T-helper 2 cell treated with Interferon-gamma antibody and Interleukin-4, amounts not matched to agents 100 ng/mL and 5 ng/mL, for 36 hours (primary cell): ENCODE measurements around the gene LACTBL1. TPM values are rescaled to one million over a fixed set of nuclear protein-coding genes. Genes with fewer than 3 reads are reported as not detected.
"Not testable (repeated sequence)": the region's sequence is repeated elsewhere in the genome, so short reads cannot be mapped to it uniquely, and the experiment has no call there.

Experiments
- intact Hi-C: fragments of 100-400 bp; cut with micrococcal nuclease; formaldehyde crosslinking; loops from one replicate; pipeline ENCODE4 v1.15.1; 2023
- total RNA-seq: library from RNA; stranded (reverse); gene quantifications from 2 replicates; pipeline ENCODE4 v1.2.3, GENCODE V29; 2022

Gene LACTBL1
- not detected in 2 replicates for total RNA-seq

- intact Hi-C loops, result no loop called here
These were observed at the start of gene LACTBL1 for GRCh38 chr1:22972760-22973159. Gene LACTBL1, minus strand, starts transcription at chr1:22972866. Its CDS starts 550 bp downstream, at chr1:22972316.

- intact Hi-C loops, result no loop called here
These were observed 49.2 kb upstream of the LACTBL1 start for GRCh38 chr1:23021834-23022233.

- intact Hi-C loops, result loop anchor here (1.0 kb wide), 1 partner anchor 347 kb away; no protein-coding TSS in a partner anchor
These were observed 48.2 kb upstream of the LACTBL1 start for GRCh38 chr1:23020706-23021405.

- intact Hi-C loops, result loop anchor here (1.0 kb wide), 1 partner anchor 348 kb away; no protein-coding TSS in a partner anchor
These were observed 47.4 kb upstream of the LACTBL1 start for GRCh38 chr1:23019863-23020625.

GRCh38 chr1:23019094-23019862, 46.6 kb upstream of the LACTBL1 start, which contains the start of gene KDM1A:
Gene KDM1A, plus strand, starts transcription at chr1:23019468. Its CDS starts 129 bp downstream, at chr1:23019597.
- intact Hi-C loops, result no loop called here

GRCh38 chr1:23018661-23019093, 46.0 kb upstream of the LACTBL1 start:
- intact Hi-C loops, result no loop called here

- intact Hi-C loops, result no loop called here
These were observed 41.0 kb upstream of the LACTBL1 start for GRCh38 chr1:23013657-23014056.

GRCh38 chr1:23010025-23010424, 37.4 kb upstream of the LACTBL1 start:
- intact Hi-C loops, result not testable (repeated sequence)

- intact Hi-C loops, result no loop called here
These were observed 36.2 kb upstream of the LACTBL1 start for GRCh38 chr1:23008901-23009300.

- intact Hi-C loops, result no loop called here
These were observed 34.4 kb upstream of the LACTBL1 start for GRCh38 chr1:23007106-23007505.

- intact Hi-C loops, result not testable (repeated sequence)
These were observed 32.1 kb upstream of the LACTBL1 start for GRCh38 chr1:23004769-23005168.

GRCh38 chr1:23004112-23004511, 31.4 kb upstream of the LACTBL1 start:
- intact Hi-C loops, result no loop called here

GRCh38 chr1:23002218-23002617, 29.6 kb upstream of the LACTBL1 start:
- intact Hi-C loops, result not testable (repeated sequence)

GRCh38 chr1:23000133-23000532, 27.5 kb upstream of the LACTBL1 start:
- intact Hi-C loops, result not testable (repeated sequence)

- intact Hi-C loops, result not testable (repeated sequence)
These were observed 24.9 kb upstream of the LACTBL1 start for GRCh38 chr1:22997528-22997927.

- intact Hi-C loops, result no loop called here
These were observed 23.1 kb upstream of the LACTBL1 start for GRCh38 chr1:22995774-22996173.

- intact Hi-C loops, result not testable (repeated sequence)
These were observed 20.6 kb upstream of the LACTBL1 start for GRCh38 chr1:22993220-22993795.

- intact Hi-C loops, result not testable (repeated sequence)
These were observed 19.7 kb upstream of the LACTBL1 start for GRCh38 chr1:22992384-22992783.

- intact Hi-C loops, result no loop called here
These were observed 11.3 kb upstream of the LACTBL1 start for GRCh38 chr1:22983944-22984343.

- intact Hi-C loops, result not testable (repeated sequence)
These were observed 7.8 kb upstream of the LACTBL1 start for GRCh38 chr1:22980471-22980790.

GRCh38 chr1:22978299-22978698, 5.6 kb upstream of the LACTBL1 start:
- intact Hi-C loops, result no loop called here
